GM12801 (cell line): Measurements from ENCODE around the gene GALNTL6.

ENCODE experiments used
- CTCF ChIP-seq: IDR thresholded peaks from one replicate; pipeline ENCODE4 v1.5.1; 2011; ENCODE audit warnings: control low read depth; ENCODE audit not compliant: insufficient read length; ENCODE audit errors: extremely low read depth

The GALNTL6 gene

GRCh38 chr4:171846232-171846631 is 33.0 kb downstream of the GALNTL6 start:
- no peak for TF ChIP-seq CTCF

- TF ChIP-seq CTCF: no peak
These were observed 33.7 kb downstream of the GALNTL6 start for GRCh38 chr4:171846893-171847292.

GRCh38 chr4:171847751-171848150 is 34.5 kb downstream of the GALNTL6 start:
- no peak for TF ChIP-seq CTCF

GRCh38 chr4:171849686-171850222 is 36.5 kb downstream of the GALNTL6 start:
- TF ChIP-seq CTCF: no peak

DNA sequence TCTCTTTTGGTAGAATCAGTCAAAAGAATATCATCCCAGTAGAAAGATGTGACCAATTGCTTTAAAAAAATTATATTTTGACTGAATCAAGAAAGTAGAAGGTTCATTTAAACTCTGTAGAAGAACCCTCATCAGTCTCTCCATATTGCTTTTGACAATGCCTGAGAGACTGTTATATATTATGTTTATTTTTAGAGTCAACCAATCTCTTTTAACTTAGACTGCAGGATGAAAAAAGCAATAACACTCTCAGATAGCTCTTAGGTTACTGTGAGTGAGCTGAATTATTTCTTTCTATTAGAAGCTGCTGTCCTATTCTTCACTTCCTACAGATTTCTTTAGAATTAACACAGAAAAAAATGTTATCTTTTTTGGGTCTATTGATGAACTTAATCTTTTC is 38.1 kb downstream of the GALNTL6 start:
- TF ChIP-seq CTCF: no peak

GRCh38 chr4:171857302-171858012 is 44.3 kb downstream of the GALNTL6 start:
- no peak for TF ChIP-seq CTCF

DNA sequence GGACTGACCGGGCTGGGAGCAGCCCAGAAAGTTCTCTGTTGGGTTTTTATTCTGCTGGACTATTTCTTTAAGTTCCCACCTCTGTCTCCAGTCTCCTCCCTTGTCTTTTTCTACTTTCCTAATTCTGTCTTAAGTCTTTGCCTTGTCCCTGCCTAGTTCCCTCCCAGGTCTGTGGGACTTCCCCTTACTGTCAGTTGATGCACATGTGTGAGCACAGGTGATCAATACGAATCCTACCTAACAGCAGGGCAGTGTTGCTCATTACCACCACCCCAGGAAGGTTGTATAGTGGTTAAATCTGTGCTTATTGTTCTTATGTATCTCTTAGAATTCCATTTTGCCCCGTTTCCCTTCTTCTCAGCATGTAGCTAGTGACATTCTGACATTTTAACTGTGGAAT is 62.1 kb downstream of the GALNTL6 start:
- no peak for TF ChIP-seq CTCF
